Measurements from ENCODE around the gene GCN1. TPM values are rescaled to one million over a fixed set of nuclear protein-coding genes. Genes with fewer than 3 reads are reported as not detected.

The GCN1 gene
- total RNA-seq, 2 donors from 2014 or later, result 50.2 to 52.5 TPM

DNA sequence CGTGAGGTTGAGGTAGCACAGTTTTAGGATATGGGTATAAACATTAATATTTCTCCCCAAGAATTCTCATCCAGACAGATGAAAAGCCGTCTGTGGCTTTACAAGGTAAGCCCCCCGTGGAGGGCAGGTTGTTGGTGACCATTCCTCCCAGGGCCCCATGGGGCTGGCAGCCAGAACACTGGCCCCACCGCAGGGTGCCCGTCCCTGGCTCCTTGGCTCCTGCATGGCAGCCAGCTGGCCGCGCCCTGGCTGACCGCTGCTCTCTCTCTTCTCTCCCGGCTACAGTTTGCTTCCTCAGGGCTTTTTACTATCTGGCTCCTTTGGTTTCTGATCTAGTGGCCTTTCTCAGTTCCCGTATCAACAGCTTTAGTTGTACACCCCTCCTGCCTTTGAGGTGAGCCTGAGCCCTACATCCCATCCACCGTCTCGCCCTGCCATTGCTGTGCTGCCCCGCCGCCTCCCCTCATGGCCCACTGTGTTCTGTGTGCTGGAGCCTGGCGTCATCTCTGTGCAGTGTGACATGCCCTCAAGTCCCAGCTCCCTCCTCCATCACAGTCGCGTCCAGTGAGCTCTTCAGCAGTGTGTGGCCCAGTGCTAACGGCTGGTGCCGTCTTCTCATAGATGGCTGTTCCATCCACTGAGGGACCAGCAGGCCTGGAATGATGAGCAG, 103.8 kb downstream of the GCN1 start:
- DNase-seq (ENCODE audit: low spot score), result no peak
- intact Hi-C loops (cut with DNase I), result no loop called here

DNA sequence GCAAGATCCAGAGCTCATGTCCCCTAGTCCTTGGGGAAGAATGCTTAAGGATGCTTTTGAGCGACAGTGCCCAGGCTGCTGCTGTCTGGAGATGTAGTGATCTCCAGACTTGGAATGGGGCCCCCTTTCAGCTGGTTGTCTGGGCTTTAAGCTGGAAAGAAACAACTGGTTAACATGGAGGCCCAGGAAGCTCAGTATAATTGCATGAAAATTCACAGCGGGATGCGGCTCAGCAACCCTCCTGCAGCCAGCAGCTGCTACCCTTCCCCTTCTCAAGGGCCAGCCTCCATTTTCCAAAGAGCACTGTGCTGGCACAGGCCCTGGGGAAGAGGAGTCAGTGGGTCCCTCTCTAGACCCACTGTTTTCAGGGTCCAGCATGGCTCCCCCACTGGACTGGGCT, 104.3 kb downstream of the GCN1 start:
- no peak for DNase-seq (ENCODE audit: low spot score)
- intact Hi-C loops (cut with DNase I), result no loop called here

DNA sequence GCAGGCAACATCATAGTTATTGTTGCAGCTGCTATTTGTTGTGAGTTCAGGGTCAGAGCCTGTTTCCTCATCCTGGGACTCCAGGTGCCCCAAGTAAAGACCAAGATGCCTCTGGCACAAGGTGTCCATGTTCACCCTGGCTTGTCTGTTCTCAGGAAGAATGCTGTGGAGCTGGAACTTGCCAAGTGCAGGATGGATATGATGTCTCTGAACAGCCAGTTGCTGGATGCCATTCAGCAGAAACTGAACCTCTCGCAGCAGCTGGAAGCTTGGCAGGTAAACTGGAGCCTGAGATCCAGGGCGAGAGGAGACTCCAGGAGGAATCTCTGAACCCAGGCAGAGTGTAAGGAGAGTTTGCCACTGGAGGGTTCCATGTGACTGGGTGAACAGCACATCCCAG, 104.7 kb downstream of the GCN1 start:
- DNase-seq (ENCODE audit: low spot score), result peak; percentile 24
- intact Hi-C loops (cut with DNase I), result no loop called here

DNA sequence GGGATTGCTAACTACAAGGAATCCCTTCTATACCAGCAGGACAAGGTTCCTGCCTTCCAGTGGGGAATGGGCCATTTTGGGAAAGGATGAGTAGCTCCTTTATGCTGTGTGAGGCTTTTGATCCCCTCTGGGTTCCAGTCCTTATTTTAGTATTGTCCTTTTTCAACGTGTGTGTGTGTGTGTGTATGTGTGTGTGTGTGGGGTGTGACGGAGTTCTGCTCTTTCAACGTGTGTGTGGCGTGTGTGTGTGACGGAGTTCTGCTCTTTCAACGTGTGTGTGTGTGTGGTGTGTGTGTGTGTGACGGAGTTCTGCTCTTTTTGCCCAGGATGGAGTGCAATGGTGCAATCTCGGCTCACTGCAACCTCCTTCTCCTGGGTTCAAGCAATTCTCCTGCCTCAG, 105.4 kb downstream of the GCN1 start:
- DNase-seq (ENCODE audit: low spot score), result no peak
- intact Hi-C loops (cut with DNase I), result no loop called here

DNA sequence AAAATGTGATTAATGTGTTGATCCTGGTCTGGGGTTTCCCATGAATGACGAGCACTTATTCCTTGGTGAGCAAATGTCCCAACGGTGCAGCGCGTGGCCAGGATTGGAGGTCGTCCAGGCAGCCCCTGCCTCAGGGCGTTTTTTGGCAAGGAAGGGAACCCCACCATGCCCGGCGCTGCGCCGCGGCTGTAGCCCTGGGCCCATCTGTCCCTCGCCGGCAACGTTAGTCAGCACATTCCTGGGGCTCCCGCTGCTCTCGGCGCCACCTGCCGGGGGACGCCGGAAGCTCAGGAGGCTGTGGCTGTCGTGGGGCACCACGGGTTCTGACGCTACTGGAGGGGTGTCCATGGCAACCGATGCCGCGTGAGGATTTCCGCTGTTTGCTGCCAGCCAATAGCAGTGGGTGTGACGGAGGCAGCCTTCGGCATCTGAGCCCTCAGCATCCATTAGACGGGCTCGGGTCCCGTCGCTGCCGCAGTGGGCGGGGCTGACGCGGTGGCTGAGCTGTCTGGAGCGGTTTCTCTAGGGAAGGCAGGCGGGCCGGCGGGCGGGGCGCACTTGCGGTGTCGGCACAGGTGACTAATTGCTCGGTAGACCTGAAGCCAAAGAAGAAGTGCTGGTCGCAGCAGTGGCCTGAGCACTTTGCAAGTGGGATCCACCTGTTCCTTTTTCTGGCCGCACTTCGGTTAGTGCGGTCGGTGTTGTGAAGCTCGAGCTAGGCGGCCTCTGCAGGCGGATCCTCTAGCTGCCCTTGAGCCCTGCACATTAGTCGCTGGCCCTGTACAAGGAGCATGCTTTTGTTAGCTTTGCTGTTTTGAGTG, 107.5 kb downstream of the GCN1 start:
- peak; percentile 100 for DNase-seq (ENCODE audit: low spot score)
- intact Hi-C loops (cut with DNase I), result no loop called here

DNA sequence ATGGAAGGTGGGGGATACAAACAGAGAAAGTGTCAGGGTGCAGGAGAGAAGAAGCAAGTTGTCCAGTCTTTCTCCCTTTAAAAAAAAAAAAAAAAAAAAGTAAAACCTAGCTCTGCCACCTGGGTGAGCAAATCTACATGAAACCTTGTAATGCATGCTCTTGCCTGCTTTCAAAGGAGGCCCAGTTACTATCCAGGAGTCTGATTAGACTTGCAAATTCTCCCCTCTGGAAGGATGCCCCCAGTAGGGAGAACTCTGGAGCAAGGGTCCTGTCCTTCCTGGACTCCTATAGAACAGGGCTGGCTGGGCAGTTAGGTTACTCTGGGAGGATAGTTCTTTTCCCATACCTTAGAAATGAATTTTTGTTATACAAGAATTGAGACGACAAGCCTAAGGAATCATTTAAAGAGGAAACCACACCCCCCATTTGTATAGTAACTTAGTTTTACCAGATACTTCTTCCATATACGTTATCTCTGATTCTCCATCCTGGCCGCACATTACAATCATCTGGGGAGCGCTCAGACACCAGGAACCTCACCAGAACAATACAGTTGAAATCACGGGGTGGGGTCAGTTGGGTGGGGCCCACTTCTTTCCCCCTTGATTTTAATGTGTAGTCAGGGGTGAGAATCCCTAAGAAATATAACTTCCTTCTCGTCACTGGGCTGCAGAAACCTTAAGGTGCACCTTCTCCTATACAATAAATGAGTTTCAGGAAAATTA, 108.4 kb downstream of the GCN1 start:
- peak; percentile 5 for DNase-seq (ENCODE audit: low spot score)
- intact Hi-C loops (cut with DNase I), result no loop called here

DNA sequence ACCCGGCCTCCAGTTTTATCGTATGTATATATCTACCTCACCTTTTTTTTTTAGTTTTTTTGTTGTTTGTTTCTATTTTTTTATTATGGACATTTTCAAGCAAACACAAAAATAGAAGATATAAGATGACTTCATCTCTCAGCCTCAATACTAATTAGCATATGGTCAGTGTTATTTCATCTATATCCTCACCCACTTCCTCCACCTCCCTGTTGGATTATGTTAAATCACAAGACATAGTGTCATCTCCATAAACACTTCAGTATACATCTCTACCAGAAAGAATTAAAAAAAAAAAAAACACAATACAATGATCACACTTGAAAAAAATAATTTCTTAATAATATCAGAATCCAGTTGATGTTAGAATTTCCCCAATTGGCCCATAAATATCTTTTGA, 112.9 kb downstream of the GCN1 start:
- DNase-seq (ENCODE audit: low spot score), result no peak
- intact Hi-C loops (cut with DNase I), result no loop called here

DNA sequence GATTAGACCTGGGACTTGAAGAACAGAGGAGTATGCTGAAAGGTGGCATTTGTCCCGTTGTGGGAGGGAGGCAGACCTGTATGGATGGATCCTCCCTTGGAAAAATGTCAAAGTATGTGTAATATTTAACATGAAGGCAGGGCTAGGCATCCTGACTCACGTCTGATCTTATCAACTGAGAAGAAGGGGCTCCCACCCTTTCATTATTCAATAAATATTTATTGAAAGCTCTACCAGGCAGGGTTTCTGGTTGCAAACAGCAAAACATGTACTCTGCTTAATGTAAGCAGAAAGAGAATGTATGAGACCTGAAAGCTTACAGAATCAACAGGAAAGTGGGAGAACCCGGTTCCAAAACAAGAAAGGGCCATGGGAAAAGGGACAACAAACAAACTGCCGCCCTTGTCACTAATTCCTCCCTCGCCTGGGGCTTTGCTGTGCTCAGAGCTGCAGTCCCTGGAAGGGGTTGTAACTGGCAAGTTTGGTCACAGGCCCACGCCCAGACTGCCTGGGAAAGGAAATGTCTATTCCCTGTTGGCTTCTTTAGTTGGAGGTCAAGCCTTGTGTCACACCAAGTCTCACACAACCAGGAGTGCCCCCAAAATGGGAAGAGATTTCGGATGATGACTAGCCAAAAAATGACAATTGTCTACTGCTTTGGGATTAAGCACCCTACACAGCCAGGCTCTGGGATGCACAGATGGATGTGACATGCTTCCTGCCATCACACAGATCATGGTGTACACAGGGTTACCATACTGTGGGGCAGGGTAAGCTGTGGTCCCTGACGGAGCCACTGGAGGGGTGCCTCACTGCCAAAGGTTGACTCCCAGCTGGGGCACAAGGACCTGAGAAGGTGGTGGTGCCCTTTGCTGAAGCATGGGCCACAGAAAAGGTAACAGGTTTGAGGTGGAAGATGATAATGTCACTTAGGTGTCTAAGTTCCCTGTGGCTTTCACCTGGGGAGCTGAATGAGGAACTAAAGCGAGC, 114.8 kb downstream of the GCN1 start:
- peak; percentile 29 for DNase-seq (ENCODE audit: low spot score)
- intact Hi-C loops (cut with DNase I), result no loop called here

DNA sequence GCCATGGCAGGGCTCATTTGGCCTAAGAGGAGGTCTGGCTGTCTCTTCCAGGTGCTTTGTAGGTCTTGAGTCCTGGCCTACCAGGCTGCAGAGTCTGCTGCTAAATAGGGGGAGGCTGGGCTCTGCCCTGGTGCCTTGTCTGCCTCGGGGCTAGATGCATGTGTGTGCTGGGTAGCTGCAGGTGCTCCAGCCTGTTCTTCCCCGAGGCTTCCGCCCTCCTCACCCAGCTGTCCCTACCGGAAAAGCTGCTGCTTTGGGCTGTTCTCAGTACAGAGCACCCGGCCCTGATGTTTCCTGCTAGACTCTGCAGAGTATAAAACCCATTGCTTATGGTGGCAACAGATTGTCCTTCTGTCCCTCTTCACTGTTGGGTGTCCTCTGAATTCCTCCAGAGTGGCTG, 115.6 kb downstream of the GCN1 start:
- peak; percentile 60 for DNase-seq (ENCODE audit: low spot score)
- intact Hi-C loops (cut with DNase I), result no loop called here

DNA sequence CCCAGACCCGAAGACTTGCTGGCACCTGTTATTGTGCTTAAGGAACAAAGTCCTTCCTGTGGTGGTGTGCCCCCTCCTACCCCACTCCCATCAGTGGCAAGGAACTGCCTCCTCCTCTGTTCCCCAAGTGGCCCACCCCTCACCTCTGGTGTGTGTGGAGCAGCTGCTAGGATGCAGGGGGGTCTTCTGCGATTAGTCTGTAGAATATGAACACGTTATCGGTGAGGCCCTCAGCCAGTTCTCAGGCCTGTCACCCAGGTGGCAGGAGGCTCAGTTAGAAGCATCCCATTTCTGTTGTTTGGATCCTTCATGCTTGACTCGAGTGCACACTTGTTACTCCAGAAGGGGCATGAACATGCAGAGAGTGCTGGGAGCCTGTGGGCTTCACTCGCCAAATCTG, 117.3 kb downstream of the GCN1 start:
- intact Hi-C loops (cut with DNase I), result no loop called here
- DNase-seq (ENCODE audit: low spot score), result peak; percentile 32

Small RNA genes within 50 kb of the gene (microRNA-seq; reads per million reads assigned to microRNA genes)
- 0 reads per million in 2 donors for gene MIR4498 (ENCODE audit: borderline microRNAs expressed in 2 of 2)

Other genes starting within 250 kb of the GCN1 start
- gene BICDL1, start 205.5 kb downstream of the GCN1 start, total RNA-seq, result under 1 TPM; 0.51 to 0.57 TPM
- 10 to 100 TPM; 47.4 to 55.9 TPM for gene RAB35, start 78.0 kb downstream of the GCN1 start, total RNA-seq
- gene RPLP0, start 6.4 kb upstream of the GCN1 start, total RNA-seq, result 1,000 to 10,000 TPM; 1,277 to 1,372 TPM
- 100 to 1,000 TPM; 110 to 113 TPM for gene PXN, start 71.0 kb upstream of the GCN1 start, total RNA-seq
- over 10,000 TPM; 46,106 to 62,268 TPM for gene RNU4-2, start 97.2 kb upstream of the GCN1 start, total RNA-seq
- gene RNU4-1, start 98.5 kb upstream of the GCN1 start, total RNA-seq, result 1,000 to 10,000 TPM; 4,532 to 5,081 TPM
- under 1 TPM; 0.69 to 0.71 TPM for gene SIRT4, start 107.6 kb upstream of the GCN1 start, total RNA-seq
- gene PLA2G1B, start 133.1 kb upstream of the GCN1 start, total RNA-seq, result 1 to 10 TPM in 1 of 2 donors, not detected in 1; 2.0 TPM
- 1 to 10 TPM in 1 of 2 donors, under 1 TPM in 1; 0.28 to 1.0 TPM for gene MSI1, start 174.4 kb upstream of the GCN1 start, total RNA-seq
- 100 to 1,000 TPM; 244 to 261 TPM for gene COX6A1, start 243.4 kb upstream of the GCN1 start, total RNA-seq